ENCODE results near the gene COL7A1. TPM values are rescaled to one million over a fixed set of nuclear protein-coding genes. Genes with fewer than 3 reads are reported as not detected.

COL7A1 gene
- total and polyA plus RNA-seq, 2 of the 8 experiments (the other 6 are each of a cell fraction or from before 2014, with no cell fraction given): 10.7 to 13.9 TPM

DNA sequence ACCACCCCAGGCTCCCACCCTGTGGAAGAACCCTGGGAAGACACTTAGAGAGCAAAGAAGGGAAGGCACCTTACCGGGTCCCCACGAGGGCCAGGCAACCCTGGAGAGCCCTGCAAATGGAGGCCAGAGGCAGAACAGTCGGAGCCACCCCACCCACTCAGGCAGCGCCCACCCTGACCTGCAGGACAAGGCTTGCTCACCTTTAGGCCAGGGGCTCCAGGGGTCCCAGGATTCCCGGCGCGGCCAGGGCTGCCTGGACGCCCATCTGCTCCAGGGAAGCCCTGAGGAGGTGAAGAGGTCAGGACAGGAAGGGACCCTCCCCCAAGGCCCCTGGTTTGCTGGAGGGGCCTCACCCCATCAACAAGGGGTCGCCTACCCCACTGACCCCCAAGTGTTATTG lies 10.3 kb downstream of the COL7A1 start:
- 0 out of 8 replicates have a peak, but pooled peaks cover 0 to 2% (median 0%) of the 10 kb centered on the region in 4 experiments for H3K36me3 ChIP-seq (ENCODE audit: control insufficient read depth in 2 of 4, insufficient read depth in 4 of 4, low read length in 3 of 4)
- H2BK15ac ChIP-seq (ENCODE audit: low read length): no peak overlapping the region
- H3K4me1 ChIP-seq (replicated peaks in 1 of 4; ENCODE audit: control insufficient read depth in 3 of 4, insufficient read depth in 4 of 4, low read length in 3 of 4): peaks cover 0 to 6% (median 0%) of the 10 kb centered on the region in 4 experiments; a peak in 1 of 7 replicates
- H4K8ac ChIP-seq (ENCODE audit: extremely low read depth, insufficient read depth, low read length): no peak overlapping the region
- no peaks in the 10 kb centered on the region for H3K23me2 ChIP-seq (ENCODE audit: low read depth, low read length)
- H2BK20ac ChIP-seq (ENCODE audit: low read length): no peak overlapping the region
- H4K91ac ChIP-seq (replicated peaks; ENCODE audit: insufficient read length, low read length): no peak overlapping the region
- H3K23ac ChIP-seq (ENCODE audit: insufficient read length): no peak overlapping the region
- no peaks in the 10 kb centered on the region for H3K27me3 ChIP-seq (replicated peaks in 1 of 4; ENCODE audit: control insufficient read depth in 3 of 4, extremely low read depth in 1 of 4, insufficient read depth in 3 of 4, low read length in 3 of 4)
- H3K9ac ChIP-seq (replicated peaks in 1 of 4; ENCODE audit: extremely low read depth in 1 of 4, low read depth in 3 of 4, low read length in 3 of 4): no peak overlapping the region
- H3K9me3 ChIP-seq (ENCODE audit: insufficient read depth in 2 of 2, low read depth in 1 of 2, low read length in 1 of 2): no peaks in the 10 kb centered on the region
- H3K79me2 ChIP-seq (ENCODE audit: control insufficient read depth in 1 of 2, insufficient read depth in 2 of 2, low read length in 2 of 2): no peaks in the 10 kb centered on the region
- WGBS, 2 experiments (ENCODE audit: extremely low coverage in 1 of 2, insufficient coverage in 1 of 2, insufficient read length in 1 of 2, insufficient replicate concordance in 2 of 2, low coverage in 1 of 2, low lambda C conversion rate in 2 of 2, missing lambda C conversion rate in 1 of 2): 91% methylated on average over 7 of the region's 9 CpGs; no CpG with 5 or more reads in 1 of the 2 experiments
- H2BK5ac ChIP-seq (ENCODE audit: low read depth, low read length): no peak overlapping the region
- FAIRE-seq (no peak), DNase-seq (ENCODE audit: low read depth in 1 of 2, low spot score in 2 of 2) (no peak)
- no peak overlapping the region for H4K5ac ChIP-seq (ENCODE audit: insufficient read length, low read depth, low read length)
- no peaks in the 10 kb centered on the region for H3K79me1 ChIP-seq (ENCODE audit: low read depth, low read length)
- H3K4me3 ChIP-seq (ENCODE audit: extremely low read depth in 1 of 4, insufficient read depth in 2 of 4, low read depth in 3 of 4, low read length in 4 of 4): no peak overlapping the region
- CTCF ChIA-PET (ENCODE audit: partially characterized antibody): no interaction called here
- POLR2A ChIA-PET (ENCODE audit: partially characterized antibody): interaction anchor here (1.5 kb wide), 1 partner anchor 10 kb away, joined by 3 read pairs; no protein-coding TSS in a partner anchor
- H2BK120ac ChIP-seq (replicated peaks; ENCODE audit: low read depth, low read length): no peak overlapping the region
- H2BK12ac ChIP-seq (ENCODE audit: low read depth, low read length): no peak overlapping the region
- no peak overlapping the region for H3K18ac ChIP-seq (ENCODE audit: extremely low read depth, low read length)
- no peak for TF ChIP-seq TAF1 (IDR thresholded peaks at IDR 0.05; ENCODE audit: low read depth, low read length)
- no peak for TF ChIP-seq TAF7 (optimal IDR thresholded peaks at IDR 0.05; ENCODE audit: borderline replicate concordance, low read depth, low read length)
- TF ChIP-seq NRF1 (IDR thresholded peaks at IDR 0.05; ENCODE audit: low read depth, low read length): no peak
- no peak for TF ChIP-seq GTF2F1 (IDR thresholded peaks at IDR 0.05; ENCODE audit: borderline replicate concordance, low read depth, low read length)
- TF ChIP-seq YY1 (IDR thresholded peaks at IDR 0.05; ENCODE audit: low read depth, low read length): no peak
- TF ChIP-seq BCL11A (IDR thresholded peaks at IDR 0.05; ENCODE audit: low read depth in 2 of 2, low read length in 2 of 2): no peak
- TF ChIP-seq POU5F1 (IDR thresholded peaks at IDR 0.05; ENCODE audit: low read depth, low read length): no peak
- TF ChIP-seq CEBPB (IDR thresholded peaks at IDR 0.05; ENCODE audit: low read depth, low read length): no peak
- no peak for TF ChIP-seq HDAC6 (IDR thresholded peaks at IDR 0.05; ENCODE audit: low read depth, low read length)
- H3K4ac ChIP-seq (replicated peaks; ENCODE audit: insufficient read length, low read depth, low read length): no peak overlapping the region
- no peak overlapping the region for H3K4me2 ChIP-seq (ENCODE audit: insufficient read depth in 1 of 2, low read depth in 2 of 2, low read length in 2 of 2)
- H3K56ac ChIP-seq (replicated peaks; ENCODE audit: insufficient read length, low read depth, low read length): no peak overlapping the region
- no peak overlapping the region for H3K14ac ChIP-seq (ENCODE audit: insufficient read length)
- H4K20me1 ChIP-seq (replicated peaks in 1 of 2; ENCODE audit: control insufficient read depth in 1 of 2, insufficient read depth in 2 of 2, low read length in 2 of 2): no peaks in the 10 kb centered on the region
- no peak overlapping the region for H2AFZ ChIP-seq (ENCODE audit: low read length)
- no peak overlapping the region for H3K27ac ChIP-seq (ENCODE audit: low read depth, low read length)
- no peak overlapping the region for H2AK5ac ChIP-seq (ENCODE audit: low read depth, low read length)

Data from H1 (cell line).